Ovary (tissue), 9 donors: ENCODE data around the gene CROCC2. TPM values are rescaled to one million over a fixed set of nuclear protein-coding genes. Genes with fewer than 3 reads are reported as not detected.
A peak's percentile ranks its signal among the peaks of the same experiment; 100 is the strongest.

Source experiments
- DNase-seq, 5 donors: peaks; one replicate each; pipeline ENCODE4 v3.0.0-alpha.2; 2019 to 2020
- H3K27ac ChIP-seq, 2 donors: fragments of 200-600 bp; one replicate each; pipeline versions ENCODE4 v1.5.1 to v1.8.0; 2019 to 2022
- H3K27me3 ChIP-seq: fragments of 200-600 bp; one replicate; pipeline ENCODE4 v1.8.0; 2022
- H3K36me3 ChIP-seq: fragments of 200-600 bp; sonication (generic); one replicate; pipeline ENCODE4 v1.5.1; 2019
- H3K4me1 ChIP-seq: one replicate; pipeline ENCODE4 v1.8.1; 2013; ENCODE audit warnings: mild to moderate bottlenecking, moderate library complexity; ENCODE audit not compliant: insufficient read depth
- H3K4me3 ChIP-seq: fragments of 200-600 bp; sonication (generic); one replicate; pipeline ENCODE4 v1.5.1; 2017
- H3K9me3 ChIP-seq, 2 donors: fragments of 200-600 bp in 1 of 2; sonication (generic) in 1 of 2; one replicate each; pipeline versions ENCODE4 v1.5.1 to v1.8.1; 2013 to 2019; ENCODE audit warnings: mild to moderate bottlenecking in 1 of 2, moderate library complexity in 1 of 2
- CTCF ChIP-seq, 3 donors: fragments of 450-650 bp in 2 of 3; fragments of 200-600 bp in 1 of 3; IDR thresholded peaks; one replicate each; pipeline versions ENCODE4 v1.5.1 to v1.8.0; 2016 to 2022; ENCODE audit warnings: antibody characterized with exemption in 3 of 3, mild to moderate bottlenecking in 1 of 3
- EP300 ChIP-seq: sonication (generic); formaldehyde crosslinking; IDR thresholded peaks from one replicate; pipeline ENCODE4 v1.6.1; 2017; ENCODE audit warnings: antibody characterized with exemption
- POLR2A ChIP-seq: fragments of 450-650 bp; IDR thresholded peaks from one replicate; pipeline ENCODE4 v1.6.1; 2017; ENCODE audit warnings: antibody characterized with exemption, mild to moderate bottlenecking, moderate library complexity
- WGBS, 3 donors: extraction: QIAGEN DNeasy Blood & Tissue Kit in 1 of 3; methylation state at CpG; one replicate each; pipeline versions ENCODE4 v1.1.5 to v1.1.7; 2013 to 2017; 5-methylcytosine and 5-hydroxymethylcytosine counted together
- intact Hi-C, 4 donors: fragments of 100-400 bp; cut with DNase I; formaldehyde crosslinking; loops; one replicate each; pipeline versions ENCODE4 v1.11.0 to v1.15.1; 2022 to 2023
- polyA plus RNA-seq, 2 donors: library from polyadenylated mRNA; stranded (reverse); fragments of 200-250 nt in 1 of 2; fragments of 350-450 nt in 1 of 2; fragmentation: Illumina TruSeq in 1 of 2; extraction: RNeasy Lipid Tissue Mini Kit (QIAGEN cat#74804) in 1 of 2; gene quantifications; one replicate each; pipeline ENCODE4 v1.2.3, GENCODE V29; 2013 to 2014
- total RNA-seq, 7 donors: library from RNA; depleted of rRNA in 2 of 7; stranded (reverse); fragments of >200 nt in 2 of 7; fragmentation: NEBNext Ultra II Directional in 3 of 7; extraction: Animal tissue kit (Norgen Biotek cat#: 25700) in 3 of 7; gene quantifications; one replicate each; pipeline versions ENCODE4 v1.1.0 to v1.2.4, GENCODE V29; 2016 to 2023
- donor health status: DM: no; HTN: no; CAD: no; lungs with moderate emphysema.
- donor health status: DM: no; HTN: no; CAD: no.
- donor health status: Bipolar disorder and iron deficiency.
- donor health status: DM: yes; HTN: yes; CAD: no.
- donor health status: DM: no; HTN: no; CAD: no.
- donor health status: DM: yes; HTN: yes; CAD: no.

CROCC2 gene
- total and polyA plus RNA-seq, 9 donors = 0.15 to 6.1 (median 1.5) TPM; not detected in 1

GRCh38 chr2:241007111-241007510, 101.0 kb downstream of the CROCC2 start:
- Histone ChIP-seq H3K4me3 (no peak overlapping the region), H3K27ac (no peak overlapping the region), H3K36me3 (no peaks in the 10 kb centered on the region), H3K4me1 (peaks cover 22% of the 10 kb centered on the region), H3K9me3 (peaks cover 0 to 4% of the 10 kb centered on the region in 2 donors), H3K27me3 (no peaks in the 10 kb centered on the region)
- no peak for TF ChIP-seq CTCF (IDR thresholded peaks at IDR 0.05)
- no peak for TF ChIP-seq POLR2A
- no peak for TF ChIP-seq EP300
- WGBS, 3 donors = 96 to 97% (median 96%) methylated on average over 7 of the region's 7 CpGs
- intact Hi-C loops = no loop called here
- DNase-seq = no peak

GRCh38 chr2:241007880-241008710, 102.0 kb downstream of the CROCC2 start:
- DNase-seq = peak in 3 of 5 donors; percentile 15 to 44 (median 30)
- WGBS, 3 donors = 87 to 95% (median 89%) methylated on average over 20 of the region's 20 CpGs
- H3K36me3 ChIP-seq = no peaks in the 10 kb centered on the region
- peaks cover 19% of the 10 kb centered on the region for H3K4me1 ChIP-seq
- intact Hi-C loops = no loop called here
- H3K27me3 ChIP-seq = no peaks in the 10 kb centered on the region
- H3K9me3 ChIP-seq = peaks cover 0 to 4% of the 10 kb centered on the region in 2 donors
- no peak overlapping the region for H3K4me3 ChIP-seq
- H3K27ac ChIP-seq = no peak overlapping the region
- TF ChIP-seq EP300 (no peak), CTCF (IDR thresholded peaks at IDR 0.05) (no peak), POLR2A (no peak)

- WGBS, 3 donors = 96 to 98% (median 97%) methylated on average over 7 of the region's 7 CpGs
- H3K27ac ChIP-seq = no peak overlapping the region
- no peaks in the 10 kb centered on the region for H3K36me3 ChIP-seq
- H3K9me3 ChIP-seq = peaks cover 0 to 3% of the 10 kb centered on the region in 2 donors
- H3K27me3 ChIP-seq = no peaks in the 10 kb centered on the region
- H3K4me3 ChIP-seq = no peak overlapping the region
- intact Hi-C loops = no loop called here
- peak in 2 of 5 donors; percentile 13 to 44 for DNase-seq
- peaks cover 19% of the 10 kb centered on the region for H3K4me1 ChIP-seq
- no peak for TF ChIP-seq POLR2A
- no peak for TF ChIP-seq EP300
- TF ChIP-seq CTCF (IDR thresholded peaks at IDR 0.05) = no peak
Observed at GRCh38 chr2:241008711-241009121, 102.6 kb downstream of the CROCC2 start.

GRCh38 chr2:241009191-241009590, 103.1 kb downstream of the CROCC2 start:
- no peak overlapping the region for H3K4me3 ChIP-seq
- H3K27ac ChIP-seq = peak overlapping the region; percentile 71 to 77
- DNase-seq = peak in 1 of 5 donors; percentile 38
- intact Hi-C loops = no loop called here
- no peaks in the 10 kb centered on the region for H3K27me3 ChIP-seq
- H3K36me3 ChIP-seq = no peaks in the 10 kb centered on the region
- no peaks in the 10 kb centered on the region for H3K9me3 ChIP-seq
- no peak for TF ChIP-seq CTCF (IDR thresholded peaks at IDR 0.05)
- no peak for TF ChIP-seq EP300
- no peak for TF ChIP-seq POLR2A
- 80 to 91% (median 91%) methylated on average over 2 of the region's 2 CpGs for WGBS, 3 donors
- H3K4me1 ChIP-seq = peaks cover 19% of the 10 kb centered on the region
